Bronchial epithelial cell (primary cell): Measurements from ENCODE around the gene SULT6B1. TPM values are rescaled to one million over a fixed set of nuclear protein-coding genes. Genes with fewer than 3 reads are reported as not detected.
"Not testable (repeated sequence)": the region's sequence is repeated elsewhere in the genome, so short reads cannot be mapped to it uniquely, and the experiment has no call there.

Experiments used
- DNase-seq: peaks from one replicate; pipeline ENCODE4 v3.0.0-alpha.2; 2010; ENCODE audit warnings: low read depth
- FAIRE-seq: peaks from 2 replicates; lab custom pipeline; 2011; peaks lifted over from hg19 to GRCh38; lab: Jason Lieb, UNC
- H3K27me3 ChIP-seq: 2 replicates; pipeline ENCODE4 v1.5.1; 2011; ENCODE audit warnings: low read length; ENCODE audit not compliant: control insufficient read depth, insufficient read depth
- H3K36me3 ChIP-seq: 2 replicates; pipeline ENCODE4 v1.5.1; 2011; ENCODE audit warnings: low read length; ENCODE audit not compliant: control insufficient read depth, insufficient read depth
- H3K4me3 ChIP-seq: 2 replicates; pipeline ENCODE4 v1.5.1; 2011; ENCODE audit warnings: mild to moderate bottlenecking, low read depth, low read length, control low read depth
- CTCF ChIP-seq: IDR thresholded peaks from 2 replicates; pipeline ENCODE4 v1.5.1; 2011; ENCODE audit warnings: mild to moderate bottlenecking, moderate library complexity, low read length, control low read depth, inconsistent platforms; ENCODE audit not compliant: insufficient read depth, severe bottlenecking
- total RNA-seq: library from RNA; depleted of rRNA; stranded (reverse); fragments of >200 nt; gene quantifications from 2 replicates; pipeline ENCODE4 v1.2.1, GENCODE V29; 2014

SULT6B1 gene
- total RNA-seq, 1 donor from 2014 or later, result not detected

GRCh38 chr2:37226863-37227262 lies 38.4 kb upstream of the SULT6B1 start:
- no peak for TF ChIP-seq CTCF
- Histone ChIP-seq H3K27me3 (no peaks in the 10 kb centered on the region), H3K36me3 (peaks cover 7% of the 10 kb centered on the region), H3K4me3 (no peak overlapping the region)
- FAIRE-seq (no peak), DNase-seq (no peak)

DNA sequence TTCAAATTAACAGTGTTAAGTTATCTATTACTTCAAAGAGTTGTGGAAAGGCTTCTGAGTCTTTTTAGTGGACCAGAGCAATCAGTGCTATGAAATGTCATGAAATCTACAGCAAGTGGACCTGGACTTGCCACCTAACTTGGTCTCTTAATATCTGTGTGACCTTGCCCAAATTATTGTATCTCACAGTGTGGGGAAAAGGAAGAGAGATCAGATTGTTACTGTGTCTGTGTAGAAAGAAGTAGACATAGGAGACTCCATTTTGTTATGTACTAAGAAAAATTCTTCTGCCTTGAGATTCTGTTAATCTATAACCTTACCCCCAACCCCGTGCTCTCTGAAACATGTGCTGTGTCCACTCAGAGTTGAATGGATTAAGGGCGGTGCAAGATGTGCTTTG lies 36.7 kb upstream of the SULT6B1 start:
- H3K27me3 ChIP-seq, FAIRE-seq, DNase-seq, H3K36me3 ChIP-seq, H3K4me3 ChIP-seq: not testable (repeated sequence)

- H3K36me3 ChIP-seq, result peaks cover 7% of the 10 kb centered on the region
- no peak for TF ChIP-seq CTCF
- FAIRE-seq, result no peak
These were observed 35.6 kb upstream of the SULT6B1 start for GRCh38 chr2:37224063-37224462.

DNA sequence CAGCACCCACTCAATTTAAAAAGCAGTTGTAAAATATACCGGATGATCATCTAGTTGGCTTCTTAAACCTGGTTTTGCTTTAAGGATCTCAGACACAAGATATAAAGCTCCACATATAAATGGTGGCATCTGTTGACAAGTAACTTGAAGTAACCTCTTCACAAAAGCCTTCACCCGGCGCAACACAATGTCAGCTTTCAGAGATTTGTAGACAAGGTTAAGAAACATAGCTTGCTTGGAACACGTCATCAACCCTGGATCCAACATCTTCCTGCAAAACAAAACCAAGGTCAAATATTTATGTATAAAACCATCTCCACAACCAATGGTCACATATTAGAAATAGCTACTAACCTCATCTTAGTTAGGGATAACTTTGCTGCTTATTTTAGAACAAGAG lies 34.7 kb upstream of the SULT6B1 start:
- H3K27me3 ChIP-seq, result no peaks in the 10 kb centered on the region
- H3K36me3 ChIP-seq, result peaks cover 3% of the 10 kb centered on the region
- H3K4me3 ChIP-seq, result no peak overlapping the region
- DNase-seq, result no peak
- no peak for TF ChIP-seq CTCF
- FAIRE-seq, result no peak

More at GRCh38 chr2:37224063-37224462, 35.6 kb upstream of the SULT6B1 start:
- H3K27me3 ChIP-seq, result no peaks in the 10 kb centered on the region
- no peak for DNase-seq
- H3K4me3 ChIP-seq, result no peak overlapping the region

DNA sequence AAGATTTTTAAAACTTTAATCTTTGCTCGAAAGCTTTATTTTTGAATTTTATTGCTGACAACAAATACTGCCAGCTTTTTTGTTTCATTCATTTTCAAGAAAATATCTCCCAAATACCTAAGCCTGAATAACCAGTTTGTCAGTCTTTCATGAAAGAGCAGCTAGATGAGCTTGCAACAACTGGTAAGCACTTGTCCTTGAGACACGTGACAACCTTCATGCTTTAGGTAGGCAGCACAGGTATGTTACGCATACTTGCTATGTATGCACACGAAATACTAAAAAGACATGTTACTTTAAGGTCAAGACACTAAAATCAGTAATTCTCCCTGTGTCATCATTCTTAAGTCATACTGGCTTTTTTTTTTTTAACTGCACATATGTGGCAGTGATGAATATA lies 30.6 kb upstream of the SULT6B1 start:
- H3K27me3 ChIP-seq, result no peaks in the 10 kb centered on the region

DNA sequence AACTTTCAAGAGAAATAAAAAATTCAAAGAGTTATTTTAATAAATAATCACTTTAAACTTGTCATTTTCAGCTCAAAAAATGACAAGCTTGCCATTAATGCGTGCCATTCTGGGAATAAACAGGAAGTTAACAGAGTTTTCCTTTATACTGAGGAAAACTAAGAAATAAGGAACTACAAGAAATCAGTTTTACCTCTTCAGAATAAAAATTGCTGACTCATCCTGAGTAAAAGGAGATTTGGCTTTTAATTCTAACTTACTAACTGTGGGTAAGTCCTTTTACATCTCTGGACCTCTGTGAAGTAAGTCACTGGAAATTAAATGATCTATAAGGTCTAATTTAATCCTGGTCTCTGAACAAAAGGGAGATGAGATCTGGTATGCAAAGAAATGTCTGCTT lies 26.8 kb upstream of the SULT6B1 start:
- no peaks in the 10 kb centered on the region for H3K27me3 ChIP-seq
- FAIRE-seq (no peak), DNase-seq (no peak)
- peaks cover 3% of the 10 kb centered on the region for H3K36me3 ChIP-seq
- no peak for TF ChIP-seq CTCF
- no peak overlapping the region for H3K4me3 ChIP-seq

More for the DNA sequence above, 30.6 kb upstream of the SULT6B1 start:
- H3K36me3 ChIP-seq, result peaks cover 1% of the 10 kb centered on the region
- no peak for TF ChIP-seq CTCF
- H3K4me3 ChIP-seq, result no peak overlapping the region
- FAIRE-seq (peak; percentile 50), DNase-seq (peak; percentile 91)
